OCI-LY7 (cell line): ENCODE results near the gene MRAS. TPM values are rescaled to one million over a fixed set of nuclear protein-coding genes. Genes with fewer than 3 reads are reported as not detected.

ENCODE experiments used
- BruUV-seq: library from RNA; stranded (reverse); fragments of 400-500 nt; replicated peaks from 2 replicates; lab custom pipeline; 2021; lab: Mats Ljungman, UMichigan
- CTCF ChIA-PET: fragments of 300-600 bp; sonication (Branson Sonifier 250); formaldehyde crosslinking; loops from one replicate; lab custom pipeline; 2022; ENCODE audit warnings: antibody characterized with exemption; ENCODE audit not compliant: unreplicated experiment; lab: Charles Lee
- POLR2A ChIA-PET: fragments of 300-600 bp; sonication (Branson Sonifier 250); formaldehyde crosslinking; loops from one replicate; lab custom pipeline; 2022; ENCODE audit warnings: antibody characterized with exemption; lab: Charles Lee
- DNase-seq: peaks from one replicate; pipeline ENCODE4 v3.0.0-alpha.2; 2015; ENCODE audit warnings: low spot score
- H2AFZ ChIP-seq: fragments of 200-600 bp; sonication (generic), shearing (Covaris generic); 2 replicates; pipeline ENCODE4 v1.6.1; 2014; ENCODE audit warnings: mild to moderate bottlenecking, antibody characterized with exemption, low read length, moderate library complexity
- H3K27ac ChIP-seq: fragments of 200-600 bp; sonication (generic); 2 replicates; pipeline ENCODE4 v1.5.1; 2014; ENCODE audit warnings: mixed run types, low read depth, mild to moderate bottlenecking, moderate library complexity, low read length, inconsistent platforms; ENCODE audit not compliant: poor library complexity, severe bottlenecking
- H3K36me3 ChIP-seq: fragments of 200-600 bp; sonication (generic); 2 replicates; pipeline ENCODE4 v1.6.1; 2014; ENCODE audit warnings: mild to moderate bottlenecking, antibody characterized with exemption, low read length, moderate library complexity, mixed read lengths; ENCODE audit not compliant: insufficient read depth
- H3K4me1 ChIP-seq: fragments of 200-600 bp; sonication (generic); 2 replicates; pipeline ENCODE4 v1.5.1; 2014; ENCODE audit warnings: mild to moderate bottlenecking, low read length; ENCODE audit not compliant: insufficient read depth, poor library complexity, severe bottlenecking
- H3K4me2 ChIP-seq: fragments of 200-600 bp; sonication (generic); 2 replicates; pipeline ENCODE4 v1.6.1; 2014; ENCODE audit warnings: mild to moderate bottlenecking, low read length
- H3K4me3 ChIP-seq: fragments of 200-600 bp; sonication (generic); 2 replicates; pipeline ENCODE4 v1.5.1; 2014; ENCODE audit warnings: mild to moderate bottlenecking, low read depth, low read length; ENCODE audit not compliant: poor library complexity, severe bottlenecking
- H3K79me2 ChIP-seq: fragments of 200-600 bp; sonication (generic); 2 replicates; pipeline ENCODE4 v1.6.1; 2016; ENCODE audit warnings: low read depth, mild to moderate bottlenecking, low read length, moderate library complexity, mixed read lengths; ENCODE audit not compliant: insufficient read depth
- H3K9me2 ChIP-seq: fragments of 200-600 bp; sonication (generic); 2 replicates; pipeline ENCODE4 v1.6.1; 2016; ENCODE audit warnings: mild to moderate bottlenecking, low read length, mixed read lengths; ENCODE audit not compliant: insufficient read depth
- H3K9me3 ChIP-seq: fragments of 200-600 bp; sonication (generic); 2 replicates; pipeline ENCODE4 v1.6.1; 2014; ENCODE audit warnings: mild to moderate bottlenecking, mixed run types, low read length, mixed read lengths
- H4K20me1 ChIP-seq: fragments of 200-600 bp; sonication (generic); 2 replicates; pipeline ENCODE4 v1.6.1; 2014; ENCODE audit warnings: mild to moderate bottlenecking, antibody characterized with exemption, low read length, moderate library complexity, mixed read lengths; ENCODE audit not compliant: insufficient read depth
- CTCF ChIP-seq: fragments of 200-600 bp; sonication (generic); conservative IDR thresholded peaks from 2 replicates; pipeline ENCODE4 v1.5.1; 2014; ENCODE audit warnings: mild to moderate bottlenecking, antibody characterized with exemption, low read length, moderate library complexity, mixed read lengths
- EZH2phosphoT487 ChIP-seq: fragments of 200-600 bp; sonication (generic); IDR thresholded peaks from 2 replicates; pipeline ENCODE4 v1.6.1; 2018; ENCODE audit warnings: low read depth, borderline replicate concordance, mild to moderate bottlenecking, mixed run types, antibody characterized with exemption, low read length, moderate library complexity, mixed read lengths
- intact Hi-C: fragments of 100-400 bp; cut with micrococcal nuclease; formaldehyde crosslinking; loops from one replicate; pipeline ENCODE4 v1.10.0; 2022; ENCODE audit not compliant: unreplicated experiment
- total RNA-seq, 2 experiments: library from RNA; depleted of rRNA in 1 of 2; stranded (reverse); fragments of >200 nt in 1 of 2; shearing (Covaris generic) in 1 of 2; gene quantifications; 2 replicates each; pipeline ENCODE4 v1.2.3, GENCODE V29; 2014 to 2022

The MRAS gene
- total RNA-seq, 2 experiments from 2014 or later, result not detected

DNA sequence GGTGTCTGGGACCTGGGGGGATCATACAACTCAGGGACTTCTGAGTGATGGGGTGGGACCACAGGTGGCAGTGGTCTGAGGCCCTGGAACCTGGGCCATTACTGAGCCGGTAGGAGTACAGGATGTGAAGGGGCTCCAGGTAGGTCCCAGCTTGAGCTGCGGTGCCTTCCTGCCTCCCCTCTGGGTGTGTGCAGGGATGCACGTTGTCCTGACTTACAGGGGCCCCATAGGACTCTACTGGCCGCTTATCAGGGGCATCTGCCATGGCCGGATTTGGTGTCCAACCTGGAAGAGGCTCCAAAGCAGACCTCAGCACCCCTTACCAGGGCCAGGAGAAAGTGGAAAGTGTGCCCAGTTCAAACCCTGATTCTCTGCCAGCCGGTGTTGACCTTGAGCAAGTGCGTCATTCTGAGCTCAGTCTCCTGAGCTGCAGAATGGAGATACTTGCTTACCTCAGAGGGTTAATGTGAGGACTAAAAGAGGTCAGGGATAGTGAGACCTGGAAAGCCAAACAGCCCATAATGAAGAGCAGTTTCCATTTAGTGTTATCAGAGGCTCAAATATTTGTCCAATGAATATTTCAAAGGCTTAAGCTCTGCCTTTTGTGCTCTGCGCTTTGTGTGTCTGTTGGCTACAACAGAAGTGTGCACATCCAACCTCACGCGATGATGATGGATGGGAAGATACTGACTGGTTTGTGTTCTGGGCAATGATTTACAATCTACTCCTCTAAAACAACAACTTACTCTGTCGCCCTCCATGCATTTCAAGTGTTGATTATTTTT is 50.6 kb downstream of the MRAS start:
- Histone ChIP-seq H3K4me3 (no peak overlapping the region), H4K20me1 (no peaks in the 10 kb centered on the region), H3K9me3 (no peaks in the 10 kb centered on the region), H3K79me2 (no peaks in the 10 kb centered on the region), H3K4me1 (peaks cover 5% of the 10 kb centered on the region), H3K36me3 (no peaks in the 10 kb centered on the region), H2AFZ (no peak overlapping the region), H3K9me2 (no peaks in the 10 kb centered on the region), H3K27ac (no peak overlapping the region), H3K4me2 (no peak overlapping the region)
- TF ChIP-seq EZH2phosphoT487, result no peak
- no peak for TF ChIP-seq CTCF
- ChIA-PET POLR2A (interaction anchor here (1.5 kb wide), 1 partner anchor 12 kb away, joined by 4 read pairs; no protein-coding TSS in a partner anchor), CTCF (no interaction called here)
- DNase-seq, result no peak
- intact Hi-C loops, result no loop called here
- BruUV-seq, result no TSS peak

GRCh38 chr3:138399766-138400165 is 51.4 kb downstream of the MRAS start:
- Histone ChIP-seq H3K27ac (no peak overlapping the region), H3K9me3 (no peaks in the 10 kb centered on the region), H3K4me3 (no peak overlapping the region), H3K4me1 (peaks cover 5% of the 10 kb centered on the region), H3K4me2 (no peak overlapping the region), H3K36me3 (no peaks in the 10 kb centered on the region), H3K79me2 (no peaks in the 10 kb centered on the region), H3K9me2 (no peaks in the 10 kb centered on the region), H4K20me1 (no peaks in the 10 kb centered on the region), H2AFZ (no peak overlapping the region)
- intact Hi-C loops, result no loop called here
- no TSS peak for BruUV-seq
- DNase-seq, result no peak
- ChIA-PET POLR2A (interaction anchor here (0.6 to 1.5 kb wide), 2 partner anchors 11 to 1200 kb away, joined by 3 to 4 read pairs; no protein-coding TSS in a partner anchor), CTCF (no interaction called here)
- TF ChIP-seq CTCF, result no peak

- DNase-seq, result no peak
These were observed 52.3 kb downstream of the MRAS start for GRCh38 chr3:138400651-138401070.

More at GRCh38 chr3:138400651-138401070, 52.3 kb downstream of the MRAS start:
- no peaks in the 10 kb centered on the region for H3K36me3 ChIP-seq
- CTCF ChIA-PET, result no interaction called here
- H3K4me2 ChIP-seq, result no peak overlapping the region
- BruUV-seq, result no TSS peak
- no peak overlapping the region for H2AFZ ChIP-seq
- POLR2A ChIA-PET, result interaction anchor here (0.9 to 1.5 kb wide), 2 partner anchors 10 kb away, joined by 3 to 4 read pairs; no protein-coding TSS in a partner anchor
- no peaks in the 10 kb centered on the region for H3K9me3 ChIP-seq
- peaks cover 5% of the 10 kb centered on the region for H3K4me1 ChIP-seq
- no peaks in the 10 kb centered on the region for H3K79me2 ChIP-seq
- H4K20me1 ChIP-seq, result no peaks in the 10 kb centered on the region
- intact Hi-C loops, result no loop called here
- TF ChIP-seq EZH2phosphoT487 (no peak), CTCF (no peak)
- H3K27ac ChIP-seq, result no peak overlapping the region
- H3K9me2 ChIP-seq, result no peaks in the 10 kb centered on the region
- no peak overlapping the region for H3K4me3 ChIP-seq
